ENCODE data around the gene RASA3. TPM values are rescaled to one million over a fixed set of nuclear protein-coding genes. Genes with fewer than 3 reads are reported as not detected.

The RASA3 gene
- total and polyA plus RNA-seq, 2 of the 8 experiments (the other 6 are each of a cell fraction or from before 2014, with no cell fraction given): 7.5 to 21.9 TPM

- CTCF ChIA-PET (ENCODE audit: partially characterized antibody): interaction anchor here (1.0 to 1.4 kb wide), 3 partner anchors 19 to 57 kb away, joined by 3 to 4 read pairs (median 3); no protein-coding TSS in a partner anchor
- Histone ChIP-seq H4K20me1 (replicated peaks in 1 of 2; ENCODE audit: control insufficient read depth in 1 of 2, insufficient read depth in 2 of 2, low read length in 2 of 2) (no peaks in the 10 kb centered on the region), H3K23me2 (ENCODE audit: low read depth, low read length) (no peaks in the 10 kb centered on the region), H2AK5ac (ENCODE audit: low read depth, low read length) (no peak overlapping the region), H3K9me3 (ENCODE audit: insufficient read depth in 2 of 2, low read depth in 1 of 2, low read length in 1 of 2) (peaks cover 0 to 6% of the 10 kb centered on the region in 2 experiments; a peak in 1 of 4 replicates), H2BK15ac (ENCODE audit: low read length) (no peak overlapping the region), H3K18ac (ENCODE audit: extremely low read depth, low read length) (no peak overlapping the region), H3K4me3 (ENCODE audit: extremely low read depth in 1 of 4, insufficient read depth in 2 of 4, low read depth in 3 of 4, low read length in 4 of 4) (peak overlapping the region in 3 of 4 experiments; percentile 5 to 56 (median 28); a peak in 4 of 8 replicates), H4K5ac (ENCODE audit: insufficient read length, low read depth, low read length) (no peak overlapping the region), H3K79me2 (ENCODE audit: control insufficient read depth in 1 of 2, insufficient read depth in 2 of 2, low read length in 2 of 2) (0 out of 4 replicates have a peak, but pooled peaks cover 0 to 2% of the 10 kb centered on the region in 2 experiments), H3K27ac (ENCODE audit: low read depth, low read length) (no peak overlapping the region), H3K27me3 (replicated peaks in 1 of 4; ENCODE audit: control insufficient read depth in 3 of 4, extremely low read depth in 1 of 4, insufficient read depth in 3 of 4, low read length in 3 of 4) (peaks cover 0 to 6% (median 3%) of the 10 kb centered on the region in 4 experiments; a peak in 3 of 7 replicates), H2BK20ac (ENCODE audit: low read length) (no peak overlapping the region), H3K4me1 (replicated peaks in 1 of 4; ENCODE audit: control insufficient read depth in 3 of 4, insufficient read depth in 4 of 4, low read length in 3 of 4) (peaks cover 2 to 13% (median 8%) of the 10 kb centered on the region in 4 experiments), H3K79me1 (ENCODE audit: low read depth, low read length) (no peaks in the 10 kb centered on the region; the same call in none of the 2 replicates), H3K23ac (ENCODE audit: insufficient read length) (no peak overlapping the region), H3K4ac (replicated peaks; ENCODE audit: insufficient read length, low read depth, low read length) (no peak overlapping the region), H2BK120ac (replicated peaks; ENCODE audit: low read depth, low read length) (no peak overlapping the region), H3K36me3 (ENCODE audit: control insufficient read depth in 2 of 4, insufficient read depth in 4 of 4, low read length in 3 of 4) (no peaks in the 10 kb centered on the region), H3K4me2 (ENCODE audit: insufficient read depth in 1 of 2, low read depth in 2 of 2, low read length in 2 of 2) (peak overlapping the region; percentile 45 to 60; a peak in 3 of 4 replicates), H3K9ac (replicated peaks in 1 of 4; ENCODE audit: extremely low read depth in 1 of 4, low read depth in 3 of 4, low read length in 3 of 4) (no peak overlapping the region; a peak in 1 of 7 replicates), H2AFZ (ENCODE audit: low read length) (no peak overlapping the region), H4K8ac (ENCODE audit: extremely low read depth, insufficient read depth, low read length) (peak overlapping the region; percentile 25; the same call in 1 of the 2 replicates), H2BK12ac (ENCODE audit: low read depth, low read length) (no peak overlapping the region), H3K56ac (replicated peaks; ENCODE audit: insufficient read length, low read depth, low read length) (no peak overlapping the region), H2BK5ac (ENCODE audit: low read depth, low read length) (no peak overlapping the region), H3K14ac (ENCODE audit: insufficient read length) (no peak overlapping the region), H4K91ac (replicated peaks; ENCODE audit: insufficient read length, low read length) (no peak overlapping the region)
- POLR2A ChIA-PET (ENCODE audit: partially characterized antibody): interaction anchor here (1.3 kb wide), 1 partner anchor 142 kb away, joined by 6 read pairs; no protein-coding TSS in a partner anchor
- TF ChIP-seq GABPA (IDR thresholded peaks at IDR 0.05; ENCODE audit: borderline replicate concordance, insufficient read depth, low read length): 0 out of 2 replicates have a peak, but pooled peaks have one; percentile 42
- no peak for TF ChIP-seq KDM4A (IDR thresholded peaks at IDR 0.05; ENCODE audit: low read depth, low read length, severe bottlenecking)
- WGBS, 2 experiments (ENCODE audit: extremely low coverage in 1 of 2, insufficient coverage in 1 of 2, insufficient read length in 1 of 2, insufficient replicate concordance in 2 of 2, low coverage in 1 of 2, low lambda C conversion rate in 2 of 2, missing lambda C conversion rate in 1 of 2): 72% methylated on average over 16 of the region's 18 CpGs; no CpG with 5 or more reads in 1 of the 2 experiments
- DNase-seq (ENCODE audit: low read depth in 1 of 2, low spot score in 2 of 2): no peak
- FAIRE-seq: no peak
These were observed 45.0 kb downstream of the RASA3 start for GRCh38 chr13:114087430-114087829.
